K562 (cell line): ENCODE measurements around the gene BACE1-AS. TPM values are rescaled to one million over a fixed set of nuclear protein-coding genes. Genes with fewer than 3 reads are reported as not detected.
A peak's percentile ranks its signal among the peaks of the same experiment; 100 is the strongest.

Source experiments
- ATAC-seq: fragments of 200-7000 bp; cut with Tn5 transposase; 3 replicates; pipeline ENCODE4 v1.9.1; 2020; ENCODE audit warnings: moderate library complexity
- BruUV-seq: library from RNA; stranded (reverse); fragments of 400-500 nt; replicated peaks from 2 replicates; lab custom pipeline; 2021; lab: Mats Ljungman, UMichigan
- CTCF ChIA-PET: fragments of 300-600 bp; formaldehyde crosslinking; extraction: SDS; loops from one replicate; lab custom pipeline; 2021; ENCODE audit warnings: low intra/inter-chr PET ratio; lab: Yijun Ruan, JAX
- POLR2A ChIA-PET: fragments of 300-600, 350-650 bp; sonication (Branson Sonifier 250); formaldehyde crosslinking; extraction: SDS; loops from one replicate; lab custom pipeline; 2021; ENCODE audit warnings: antibody characterized with exemption, inconsistent platforms; lab: Yijun Ruan, JAX
- DNase-seq, 4 experiments: peaks; one replicate each; pipeline versions ENCODE4 v3.0.0 to v3.0.0-alpha.2; 2011 to 2018; ENCODE audit warnings: low spot score in 3 of 4, mixed read lengths in 3 of 4; ENCODE audit errors: extremely low read depth in 1 of 4
- FAIRE-seq: peaks from 2 replicates; lab custom pipeline; 2011; peaks lifted over from hg19 to GRCh38; lab: Jason Lieb, UNC
- H2AFZ ChIP-seq: 2 replicates; pipeline ENCODE4 v1.6.0; 2011; ENCODE audit warnings: low read depth, low read length, control low read depth, inconsistent platforms
- H3K27ac ChIP-seq: fragments of 200-600 bp; 3 replicates; pipeline ENCODE4 v1.8.0; 2011; ENCODE audit warnings: low read depth, mild to moderate bottlenecking, control low read depth, inconsistent platforms, low read length, moderate library complexity, mixed read lengths; ENCODE audit errors: extremely low read depth
- H3K27me3 ChIP-seq, 2 experiments: fragments of 300-600 bp in 1 of 2; 2 replicates in 1 of 2; 3 replicates in 1 of 2; pipeline versions ENCODE4 v1.6.0 to v1.8.0; 2011; ENCODE audit warnings: inconsistent platforms in 2 of 2, low read length in 2 of 2, mild to moderate bottlenecking in 1 of 2, mixed read lengths in 1 of 2, moderate library complexity in 1 of 2; ENCODE audit not compliant: control insufficient read depth in 2 of 2, insufficient read depth in 2 of 2
- H3K36me3 ChIP-seq: fragments of 300-600 bp; 3 replicates; pipeline ENCODE4 v1.8.0; 2011; ENCODE audit warnings: mild to moderate bottlenecking, low read length, inconsistent platforms; ENCODE audit not compliant: control insufficient read depth, insufficient read depth
- H3K4me1 ChIP-seq, 2 experiments: fragments of 200-600 bp in 1 of 2; replicated peaks in 1 of 2; 2 replicates in 1 of 2; 3 replicates in 1 of 2; pipeline versions ENCODE4 v1.5.1 to v1.8.0; 2011; ENCODE audit warnings: inconsistent platforms in 2 of 2, low read length in 2 of 2, mild to moderate bottlenecking in 1 of 2, mixed read lengths in 1 of 2, moderate library complexity in 1 of 2; ENCODE audit not compliant: control insufficient read depth in 2 of 2, insufficient read depth in 2 of 2
- H3K4me2 ChIP-seq: 2 replicates; pipeline ENCODE4 v1.6.1; 2011; ENCODE audit warnings: low read length, control low read depth, inconsistent platforms, mixed read lengths; ENCODE audit not compliant: insufficient read depth
- H3K4me3 ChIP-seq: fragments of 200-600 bp; sonication (generic), shearing (Covaris generic); 2 replicates; pipeline ENCODE4 v1.5.1; 2016; ENCODE audit warnings: control low read depth, inconsistent platforms
- H3K79me2 ChIP-seq: fragments of 200-600 bp; 3 replicates; pipeline ENCODE4 v1.8.0; 2011; ENCODE audit warnings: low read length, inconsistent platforms; ENCODE audit not compliant: control insufficient read depth, insufficient read depth
- H3K9ac ChIP-seq, 2 experiments: 2 replicates each; pipeline versions ENCODE4 v1.6.0 to v1.6.1; 2011; ENCODE audit warnings: low read depth in 2 of 2, low read length in 2 of 2, control low read depth in 1 of 2, inconsistent platforms in 1 of 2, mild to moderate bottlenecking in 1 of 2, mixed read lengths in 1 of 2; ENCODE audit not compliant: insufficient read depth in 1 of 2
- H3K9me1 ChIP-seq: one replicate; pipeline ENCODE4 v1.6.0; 2011; ENCODE audit warnings: inconsistent platforms, mild to moderate bottlenecking, low read length, moderate library complexity; ENCODE audit not compliant: control insufficient read depth, insufficient read depth
- H3K9me3 ChIP-seq: replicated peaks from 2 replicates; pipeline ENCODE4 v1.5.1; 2011; ENCODE audit warnings: low read depth, low read length, inconsistent platforms; ENCODE audit not compliant: control insufficient read depth, insufficient read depth
- H4K20me1 ChIP-seq: replicated peaks from 2 replicates; pipeline ENCODE4 v1.6.1; 2011; ENCODE audit warnings: low read length, inconsistent platforms, mixed read lengths; ENCODE audit not compliant: control insufficient read depth, insufficient read depth
- ARID1B ChIP-seq: fragments of 450-650 bp; IDR thresholded peaks from 2 replicates; pipeline ENCODE4 v1.6.1; 2016; ENCODE audit warnings: antibody characterized with exemption, mild to moderate bottlenecking, inconsistent platforms
- BCOR ChIP-seq: fragments of 450-650 bp; IDR thresholded peaks from 2 replicates; pipeline ENCODE4 v1.6.1; 2016
- FOS ChIP-seq: IDR thresholded peaks from 3 replicates; pipeline ENCODE4 v1.6.1; 2011; ENCODE audit not compliant: insufficient read length; ENCODE audit errors: extremely low read depth
- GATAD2B ChIP-seq: fragments of 450-650 bp; IDR thresholded peaks from 2 replicates; pipeline ENCODE4 v1.6.1; 2017; ENCODE audit warnings: mild to moderate bottlenecking, borderline replicate concordance
- JUND ChIP-seq, 2 experiments: IDR thresholded peaks; 2 replicates in 1 of 2; 3 replicates in 1 of 2; pipeline ENCODE4 v1.6.1; 2011; ENCODE audit warnings: borderline replicate concordance in 2 of 2, low read depth in 2 of 2, low read length in 2 of 2, improper control_type of control experiment in 1 of 2, missing biosample characterization in 1 of 2, missing genetic modification characterization in 1 of 2, missing genetic modification reagents in 1 of 2
- NRF1 ChIP-seq, 2 experiments: fragments of 450-650 bp; IDR thresholded peaks in 1 of 2; conservative IDR thresholded peaks in 1 of 2; 2 replicates each; pipeline ENCODE4 v1.6.1; 2014; ENCODE audit warnings: mild to moderate bottlenecking in 2 of 2
- PCBP2 ChIP-seq: fragments of 200-400 bp; formaldehyde crosslinking; IDR thresholded peaks from 2 replicates; pipeline ENCODE4 v1.6.1; 2018; ENCODE audit warnings: low read length, low read depth, mild to moderate bottlenecking, moderate library complexity; ENCODE audit not compliant: poor library complexity, severe bottlenecking
- RHOXF2B ChIP-seq: fragments of 250-450 bp; sonication (Bioruptor Pico); conservative IDR thresholded peaks from 2 replicates; pipeline ENCODE4 v1.5.1; 2021
- TFE3 ChIP-seq: fragments of 450-650 bp; formaldehyde crosslinking; IDR thresholded peaks from 2 replicates; pipeline ENCODE4 v1.4.0; 2020; ENCODE audit warnings: mild to moderate bottlenecking, mixed read lengths
- WGBS: fragments of 100-300 bp; shearing (Covaris generic); methylation state at CpG from one replicate; pipeline ENCODE4 v1.1.6; 2016; ENCODE audit warnings: low coverage, mixed read lengths; ENCODE audit not compliant: insufficient coverage; ENCODE audit errors: missing lambda C conversion rate; 5-methylcytosine and 5-hydroxymethylcytosine counted together
- in situ Hi-C: fragments of 300-500 bp; cut with MboI; formaldehyde crosslinking; loops from 4 replicates; pipeline ENCODE4 v1.15.0; 2018; ENCODE audit warnings: inconsistent platforms, mixed read lengths
- intact Hi-C: fragments of 100-400 bp; cut with micrococcal nuclease; formaldehyde crosslinking; loops from 2 replicates; pipeline ENCODE4 v1.14.2; 2022
- polyA plus RNA-seq, 8 experiments: library from polyadenylated mRNA; depleted of rRNA in 4 of 8; stranded (reverse) in 5 of 8; unstranded in 3 of 8; fragments of >200 nt; fragmentation: Nextera tagmentation in 2 of 8; fragmentation: Illumina TruSeq in 1 of 8; extraction: Ambion mirVana in 2 of 8; extraction: Trizol in 1 of 8; gene quantifications; 2 replicates each; pipeline versions ENCODE4 v1.2.1 to v1.2.3, GENCODE V29; 2011 to 2014; ENCODE audit warnings: inconsistent platforms in 1 of 8, missing spikeins in 1 of 8
- total RNA-seq, 7 experiments: library from RNA; depleted of rRNA in 6 of 7; stranded (reverse); fragments of >200 nt in 6 of 7; fragmentation: Illumina TruSeq in 2 of 7; extraction: Trizol in 2 of 7; gene quantifications; 2 replicates each; pipeline versions ENCODE4 v1.2.1 to v1.2.3, GENCODE V29; 2011 to 2021; ENCODE audit warnings: low replicate concordance in 1 of 7
- TF ChIP-seq, protein P1 (sequence below): sonication (generic); formaldehyde crosslinking; IDR thresholded peaks from 2 replicates; pipeline ENCODE4 v1.8.0; 2022; ENCODE audit warnings: missing genetic modification reagents, mild to moderate bottlenecking, borderline replicate concordance

BACE1-AS gene
- total and polyA plus RNA-seq, 9 of the 15 experiments (the other 6 are each of a cell fraction or from before 2014, with no cell fraction given), result 2.2 to 8.2 (median 3.8) TPM

GRCh38 chr11:117314840-117315239, 23.7 kb downstream of the BACE1-AS start:
- Histone ChIP-seq H4K20me1 (0 out of 2 replicates have a peak, but pooled peaks cover 4% of the 10 kb centered on the region), H3K9me3 (no peaks in the 10 kb centered on the region), H3K9me1 (no peaks in the 10 kb centered on the region), H3K4me3 (no peak overlapping the region), H3K79me2 (no peaks in the 10 kb centered on the region), H3K9ac (no peak overlapping the region), H3K27ac (no peak overlapping the region), H2AFZ (no peak overlapping the region), H3K27me3 (peaks cover 6 to 32% of the 10 kb centered on the region in 2 experiments; a peak in 4 of 5 replicates), H3K4me1 (peaks cover 0 to 19% of the 10 kb centered on the region in 2 experiments; a peak in 2 of 5 replicates)
- ChIA-PET CTCF (no interaction called here), POLR2A (no interaction called here)
- peak; percentile 69 for ATAC-seq
- intact Hi-C loops, result no loop called here
- peak in 2 of 4 experiments; percentile 53 to 55 for DNase-seq
- FAIRE-seq, result no peak
- TF ChIP-seq ARID1B (no peak), TFE3 (CRISPR knock-in tag) (no peak), BCOR (no peak), PCBP2 (no peak), RHOXF2B (CRISPR knock-in tag) (no peak), GATAD2B (no peak), JUND (IDR thresholded peaks at IDR 0.05; ENCODE audit: borderline replicate concordance, low read depth, low read length) (no peak), JUND (tag; IDR thresholded peaks at IDR 0.05; ENCODE audit: borderline replicate concordance, low read depth, low read length) (no peak), NRF1 (conservative IDR thresholded peaks at IDR 0.05 in 1 of 2, IDR thresholded peaks at IDR 0.05 in 1 of 2) (no peak), FOS (no peak)
- TF ChIP-seq, protein P1, sequence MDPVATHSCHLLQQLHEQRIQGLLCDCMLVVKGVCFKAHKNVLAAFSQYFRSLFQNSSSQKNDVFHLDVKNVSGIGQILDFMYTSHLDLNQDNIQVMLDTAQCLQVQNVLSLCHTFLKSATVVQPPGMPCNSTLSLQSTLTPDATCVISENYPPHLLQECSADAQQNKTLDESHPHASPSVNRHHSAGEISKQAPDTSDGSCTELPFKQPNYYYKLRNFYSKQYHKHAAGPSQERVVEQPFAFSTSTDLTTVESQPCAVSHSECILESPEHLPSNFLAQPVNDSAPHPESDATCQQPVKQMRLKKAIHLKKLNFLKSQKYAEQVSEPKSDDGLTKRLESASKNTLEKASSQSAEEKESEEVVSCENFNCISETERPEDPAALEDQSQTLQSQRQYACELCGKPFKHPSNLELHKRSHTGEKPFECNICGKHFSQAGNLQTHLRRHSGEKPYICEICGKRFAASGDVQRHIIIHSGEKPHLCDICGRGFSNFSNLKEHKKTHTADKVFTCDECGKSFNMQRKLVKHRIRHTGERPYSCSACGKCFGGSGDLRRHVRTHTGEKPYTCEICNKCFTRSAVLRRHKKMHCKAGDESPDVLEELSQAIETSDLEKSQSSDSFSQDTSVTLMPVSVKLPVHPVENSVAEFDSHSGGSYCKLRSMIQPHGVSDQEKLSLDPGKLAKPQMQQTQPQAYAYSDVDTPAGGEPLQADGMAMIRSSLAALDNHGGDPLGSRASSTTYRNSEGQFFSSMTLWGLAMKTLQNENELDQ (CRISPR knock-in tag), result no peak
- TF ChIP-seq, all 486 proteins: peak for 0
- WGBS, result 8% methylated on average over 4 of the region's 10 CpGs
- BruUV-seq, result no TSS peak
- no peak overlapping the region for H3K4me2 ChIP-seq
- in situ Hi-C loops, result no loop called here
- no peaks in the 10 kb centered on the region for H3K36me3 ChIP-seq
